DND-41 (cell line): ENCODE results near the gene SAMD5.

Experiments
- EZH2 ChIP-seq: IDR thresholded peaks from 3 replicates; pipeline ENCODE4 v1.6.1; 2012; ENCODE audit warnings: borderline replicate concordance, low read depth, mild to moderate bottlenecking, moderate library complexity, low read length, inconsistent platforms; ENCODE audit not compliant: severe bottlenecking
- TF ChIP-seq, protein P1 (sequence below): IDR thresholded peaks from 2 replicates; pipeline ENCODE4 v1.5.1; 2012; ENCODE audit warnings: borderline replicate concordance, low read length, moderate library complexity, mild to moderate bottlenecking; ENCODE audit not compliant: poor library complexity, severe bottlenecking; ENCODE audit errors: extremely low read depth

GRCh38 chr6:147563472-147563871, 55.0 kb downstream of the SAMD5 start:
- TF ChIP-seq, protein P1, sequence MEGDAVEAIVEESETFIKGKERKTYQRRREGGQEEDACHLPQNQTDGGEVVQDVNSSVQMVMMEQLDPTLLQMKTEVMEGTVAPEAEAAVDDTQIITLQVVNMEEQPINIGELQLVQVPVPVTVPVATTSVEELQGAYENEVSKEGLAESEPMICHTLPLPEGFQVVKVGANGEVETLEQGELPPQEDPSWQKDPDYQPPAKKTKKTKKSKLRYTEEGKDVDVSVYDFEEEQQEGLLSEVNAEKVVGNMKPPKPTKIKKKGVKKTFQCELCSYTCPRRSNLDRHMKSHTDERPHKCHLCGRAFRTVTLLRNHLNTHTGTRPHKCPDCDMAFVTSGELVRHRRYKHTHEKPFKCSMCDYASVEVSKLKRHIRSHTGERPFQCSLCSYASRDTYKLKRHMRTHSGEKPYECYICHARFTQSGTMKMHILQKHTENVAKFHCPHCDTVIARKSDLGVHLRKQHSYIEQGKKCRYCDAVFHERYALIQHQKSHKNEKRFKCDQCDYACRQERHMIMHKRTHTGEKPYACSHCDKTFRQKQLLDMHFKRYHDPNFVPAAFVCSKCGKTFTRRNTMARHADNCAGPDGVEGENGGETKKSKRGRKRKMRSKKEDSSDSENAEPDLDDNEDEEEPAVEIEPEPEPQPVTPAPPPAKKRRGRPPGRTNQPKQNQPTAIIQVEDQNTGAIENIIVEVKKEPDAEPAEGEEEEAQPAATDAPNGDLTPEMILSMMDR, result no peak
- TF ChIP-seq EZH2, result no peak
